Endothelial cell of umbilical vein (primary cell): ENCODE results near the gene ATP6V1B1.

Experiments
- CTCF ChIP-seq, 2 donors: IDR thresholded peaks; 1 replicate in 1 of 2; 2 replicates in 1 of 2; pipeline ENCODE4 v1.5.1; 2011; ENCODE audit warnings: low read length in 2 of 2, mild to moderate bottlenecking in 2 of 2, moderate library complexity in 2 of 2, control low read depth in 1 of 2, inconsistent platforms in 1 of 2, low read depth in 1 of 2; ENCODE audit not compliant: insufficient read depth in 1 of 2; ENCODE audit errors: extremely low read depth in 1 of 2
- EZH2 ChIP-seq: IDR thresholded peaks from 2 replicates; pipeline ENCODE4 v1.6.1; 2012; ENCODE audit warnings: borderline replicate concordance, low read depth, mild to moderate bottlenecking, moderate library complexity, low read length, inconsistent platforms; ENCODE audit not compliant: severe bottlenecking
- MAX ChIP-seq: IDR thresholded peaks from 2 replicates; pipeline ENCODE4 v1.6.1; 2011; ENCODE audit not compliant: insufficient read depth, insufficient read length
- POLR2A ChIP-seq: IDR thresholded peaks from 2 replicates; pipeline ENCODE4 v1.6.1; 2012; ENCODE audit warnings: low read depth, mild to moderate bottlenecking, control low read depth, low read length
- POLR2AphosphoS5 ChIP-seq: IDR thresholded peaks from 2 replicates; pipeline ENCODE4 v1.6.1; 2012; ENCODE audit warnings: low read depth, mild to moderate bottlenecking, control low read depth, low read length, moderate library complexity; ENCODE audit not compliant: insufficient read depth

- TF ChIP-seq CTCF (IDR thresholded peaks at IDR 0.05; ENCODE audit: extremely low read depth in 1 of 2, insufficient read depth in 1 of 2, low read depth in 1 of 2, low read length in 2 of 2) (no peak), POLR2A (no peak), EZH2 (peak; percentile 79), POLR2AphosphoS5 (no peak), MAX (no peak)
Observed at GRCh38 chr2:70887550-70888246, 48.0 kb upstream of the ATP6V1B1 start.
